GM23338 (cell line): ENCODE data around the gene EPHA4. TPM values are rescaled to one million over a fixed set of nuclear protein-coding genes. Genes with fewer than 3 reads are reported as not detected.

Experiments used
- ATAC-seq: fragments of 200-7000 bp; cut with Tn5 transposase; 3 replicates; pipeline ENCODE4 v1.9.1; 2020
- DNase-seq: peaks from one replicate; pipeline ENCODE4 v3.0.0-alpha.2; 2015; ENCODE audit warnings: low spot score
- H2AFZ ChIP-seq: fragments of 200-600 bp; sonication (generic); 2 replicates; pipeline ENCODE4 v1.8.0; 2016; ENCODE audit warnings: antibody characterized with exemption, mild to moderate bottlenecking, moderate library complexity
- H3F3A ChIP-seq: fragments of 200-600 bp; sonication (generic); replicated peaks from 2 replicates; pipeline ENCODE4 v1.8.0; 2017; ENCODE audit warnings: antibody characterized with exemption, mixed run types, low read depth
- H3K27ac ChIP-seq: fragments of 200-600 bp; sonication (generic); 2 replicates; pipeline ENCODE4 v1.6.1; 2016; ENCODE audit warnings: low read depth
- H3K27me3 ChIP-seq: fragments of 200-600 bp; sonication (generic); 2 replicates; pipeline ENCODE4 v1.8.0; 2016; ENCODE audit warnings: mild to moderate bottlenecking, mixed run types, moderate library complexity; ENCODE audit not compliant: insufficient read depth
- H3K36me3 ChIP-seq: fragments of 200-600 bp; sonication (generic); 2 replicates; pipeline ENCODE4 v1.8.0; 2016; ENCODE audit warnings: mild to moderate bottlenecking; ENCODE audit not compliant: insufficient read depth
- H3K4me1 ChIP-seq: fragments of 200-600 bp; sonication (generic); 2 replicates; pipeline ENCODE4 v1.8.0; 2016; ENCODE audit warnings: mild to moderate bottlenecking, moderate library complexity; ENCODE audit not compliant: insufficient read depth
- H3K4me2 ChIP-seq: fragments of 200-600 bp; sonication (generic); 2 replicates; pipeline ENCODE4 v1.7.1; 2017; ENCODE audit warnings: mixed run types
- H3K4me3 ChIP-seq: fragments of 200-600 bp; sonication (generic); 2 replicates; pipeline ENCODE4 v1.6.1; 2016; ENCODE audit warnings: mixed run types
- H3K79me2 ChIP-seq: fragments of 200-600 bp; sonication (generic); replicated peaks from 2 replicates; pipeline ENCODE4 v1.8.0; 2017; ENCODE audit warnings: mild to moderate bottlenecking; ENCODE audit not compliant: insufficient read depth
- H3K9me2 ChIP-seq: fragments of 200-600 bp; sonication (generic); 2 replicates; pipeline ENCODE4 v1.8.0; 2017; ENCODE audit not compliant: insufficient read depth
- H4K20me1 ChIP-seq: fragments of 200-600 bp; sonication (generic); replicated peaks from 2 replicates; pipeline ENCODE4 v1.8.0; 2017; ENCODE audit warnings: mild to moderate bottlenecking; ENCODE audit not compliant: insufficient read depth
- H3K27ac Mint-ChIP-seq: 2 replicates; pipeline ENCODE4 v1.8.0; 2020; ENCODE audit warnings: inconsistent platforms, mild to moderate bottlenecking, moderate library complexity, mixed read lengths
- H3K27me3 Mint-ChIP-seq: 3 replicates; pipeline ENCODE4 v1.8.0; 2022; ENCODE audit warnings: low read depth, mild to moderate bottlenecking, moderate library complexity, mixed read lengths, inconsistent platforms; ENCODE audit not compliant: insufficient read depth, poor library complexity
- H3K36me3 Mint-ChIP-seq: 3 replicates; pipeline ENCODE4 v1.8.0; 2021; ENCODE audit warnings: low read depth, mild to moderate bottlenecking, inconsistent platforms, moderate library complexity, mixed read lengths
- H3K4me1 Mint-ChIP-seq: 3 replicates; pipeline ENCODE4 v1.8.0; 2020; ENCODE audit warnings: mild to moderate bottlenecking, inconsistent platforms, mixed read lengths
- H3K4me3 Mint-ChIP-seq: 3 replicates; pipeline ENCODE4 v1.8.0; 2021; ENCODE audit warnings: moderate library complexity, mild to moderate bottlenecking, inconsistent platforms, mixed read lengths
- H3K9me3 Mint-ChIP-seq: 3 replicates; pipeline ENCODE4 v1.8.0; 2020; ENCODE audit warnings: moderate library complexity, mild to moderate bottlenecking, inconsistent platforms, mixed read lengths
- CREB1 ChIP-seq: fragments of 250-450 bp; sonication (Bioruptor Pico); IDR thresholded peaks from 2 replicates; pipeline ENCODE4 v1.5.0; 2020; ENCODE audit warnings: low read depth, mild to moderate bottlenecking, moderate library complexity
- EZH2 ChIP-seq: fragments of 200-600 bp; sonication (generic); IDR thresholded peaks from one replicate; pipeline ENCODE4 v1.8.0; 2017; ENCODE audit warnings: antibody characterized with exemption, mild to moderate bottlenecking, low read depth; ENCODE audit not compliant: unreplicated experiment
- EZH2phosphoT487 ChIP-seq: fragments of 200-600 bp; sonication (generic); IDR thresholded peaks from one replicate; pipeline ENCODE4 v1.8.1; 2018; ENCODE audit warnings: antibody characterized with exemption; ENCODE audit not compliant: unreplicated experiment
- JUNB ChIP-seq: IDR thresholded peaks from one replicate; pipeline ENCODE4 v1.6.1; 2016; ENCODE audit warnings: antibody characterized with exemption; ENCODE audit not compliant: unreplicated experiment
- NANOG ChIP-seq: IDR thresholded peaks from 2 replicates; pipeline ENCODE4 v1.6.1; 2016; ENCODE audit warnings: antibody characterized with exemption, borderline replicate concordance
- POLR2AphosphoS5 ChIP-seq: IDR thresholded peaks from 2 replicates; pipeline ENCODE4 v1.6.1; 2016; ENCODE audit warnings: antibody characterized with exemption, low read depth
- STAT1 ChIP-seq: IDR thresholded peaks from one replicate; pipeline ENCODE4 v1.6.1; 2016; ENCODE audit warnings: antibody characterized with exemption; ENCODE audit not compliant: unreplicated experiment
- ZNF114 ChIP-seq: fragments of 250-450 bp; sonication (Bioruptor Pico); IDR thresholded peaks from 2 replicates; pipeline ENCODE4 v1.5.0; 2020; ENCODE audit warnings: mild to moderate bottlenecking, moderate library complexity
- ZNF331 ChIP-seq: fragments of 250-450 bp; sonication (Bioruptor Pico); IDR thresholded peaks from 2 replicates; pipeline ENCODE4 v1.5.0; 2020; ENCODE audit warnings: low read depth, mild to moderate bottlenecking, moderate library complexity
- polyA plus RNA-seq: library from polyadenylated mRNA; unstranded; fragments of >200 nt; fragmentation: Nextera tagmentation; extraction: Ambion mirVana; gene quantifications from 2 replicates; pipeline ENCODE4 v1.2.1, GENCODE V29; 2016
- total RNA-seq: library from RNA; depleted of rRNA; stranded (reverse); fragments of >200 nt; shearing (Covaris generic); gene quantifications from 2 replicates; pipeline ENCODE4 v1.2.3, GENCODE V29; 2014
- TF ChIP-seq, protein P1 (sequence below), 2 experiments: fragments of 200-600 bp in 1 of 2; sonication (generic) in 1 of 2; conservative IDR thresholded peaks; 2 replicates each; pipeline versions ENCODE4 v1.5.1 to v1.6.1; 2016 to 2017; ENCODE audit warnings: antibody characterized with exemption in 2 of 2, low read depth in 2 of 2, mild to moderate bottlenecking in 2 of 2, moderate library complexity in 1 of 2
- TF ChIP-seq, protein P2 (sequence below): fragments of 250-450 bp; sonication (Bioruptor Pico); IDR thresholded peaks from 2 replicates; pipeline ENCODE4 v1.5.0; 2020; ENCODE audit warnings: mild to moderate bottlenecking, moderate library complexity
- TF ChIP-seq, protein P3 (sequence below): IDR thresholded peaks from one replicate; pipeline ENCODE4 v1.6.1; 2018; ENCODE audit warnings: antibody characterized with exemption; ENCODE audit not compliant: unreplicated experiment

Gene EPHA4
- total and polyA plus RNA-seq, 2 experiments from 2014 or later: 4.1 to 6.2 TPM

DNA sequence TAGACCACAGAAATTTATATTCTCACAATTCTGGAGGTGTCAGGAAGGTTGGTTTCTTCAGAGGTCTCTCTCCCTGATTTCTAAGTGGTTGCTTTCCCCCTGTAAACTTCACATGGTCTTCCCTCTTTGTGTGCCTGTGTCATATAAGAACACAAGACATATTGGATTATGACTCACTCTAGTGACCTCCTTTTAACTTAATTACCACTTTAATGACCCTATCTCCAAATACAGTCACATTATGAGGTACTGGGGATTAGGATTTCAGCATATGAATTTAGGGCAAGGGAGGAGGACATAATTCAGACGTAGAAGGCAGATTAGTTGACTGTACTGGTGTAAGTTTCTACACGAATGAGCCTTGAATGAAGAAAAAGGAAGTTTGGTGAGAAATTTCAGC lies 38.2 kb upstream of the EPHA4 start:
- no peak overlapping the region for H3K4me3 ChIP-seq
- H3K4me1 Mint-ChIP-seq: peaks cover 16% of the 10 kb centered on the region
- H3F3A ChIP-seq: no peaks in the 10 kb centered on the region
- no peaks in the 10 kb centered on the region for H3K36me3 Mint-ChIP-seq
- H3K36me3 ChIP-seq: no peaks in the 10 kb centered on the region
- no peaks in the 10 kb centered on the region for H3K9me2 ChIP-seq
- H4K20me1 ChIP-seq: no peaks in the 10 kb centered on the region
- no peak overlapping the region for H3K27ac Mint-ChIP-seq
- no peak overlapping the region for H3K4me3 Mint-ChIP-seq
- H3K27me3 ChIP-seq: no peaks in the 10 kb centered on the region
- no peak for TF ChIP-seq JUNB
- TF ChIP-seq ZNF114 (CRISPR knock-in tag): no peak
- TF ChIP-seq STAT1: no peak
- TF ChIP-seq, protein P1, sequence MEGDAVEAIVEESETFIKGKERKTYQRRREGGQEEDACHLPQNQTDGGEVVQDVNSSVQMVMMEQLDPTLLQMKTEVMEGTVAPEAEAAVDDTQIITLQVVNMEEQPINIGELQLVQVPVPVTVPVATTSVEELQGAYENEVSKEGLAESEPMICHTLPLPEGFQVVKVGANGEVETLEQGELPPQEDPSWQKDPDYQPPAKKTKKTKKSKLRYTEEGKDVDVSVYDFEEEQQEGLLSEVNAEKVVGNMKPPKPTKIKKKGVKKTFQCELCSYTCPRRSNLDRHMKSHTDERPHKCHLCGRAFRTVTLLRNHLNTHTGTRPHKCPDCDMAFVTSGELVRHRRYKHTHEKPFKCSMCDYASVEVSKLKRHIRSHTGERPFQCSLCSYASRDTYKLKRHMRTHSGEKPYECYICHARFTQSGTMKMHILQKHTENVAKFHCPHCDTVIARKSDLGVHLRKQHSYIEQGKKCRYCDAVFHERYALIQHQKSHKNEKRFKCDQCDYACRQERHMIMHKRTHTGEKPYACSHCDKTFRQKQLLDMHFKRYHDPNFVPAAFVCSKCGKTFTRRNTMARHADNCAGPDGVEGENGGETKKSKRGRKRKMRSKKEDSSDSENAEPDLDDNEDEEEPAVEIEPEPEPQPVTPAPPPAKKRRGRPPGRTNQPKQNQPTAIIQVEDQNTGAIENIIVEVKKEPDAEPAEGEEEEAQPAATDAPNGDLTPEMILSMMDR (conservative IDR thresholded peaks at IDR 0.05; ENCODE audit: low read depth in 2 of 2): no peak
- TF ChIP-seq, protein P2, sequence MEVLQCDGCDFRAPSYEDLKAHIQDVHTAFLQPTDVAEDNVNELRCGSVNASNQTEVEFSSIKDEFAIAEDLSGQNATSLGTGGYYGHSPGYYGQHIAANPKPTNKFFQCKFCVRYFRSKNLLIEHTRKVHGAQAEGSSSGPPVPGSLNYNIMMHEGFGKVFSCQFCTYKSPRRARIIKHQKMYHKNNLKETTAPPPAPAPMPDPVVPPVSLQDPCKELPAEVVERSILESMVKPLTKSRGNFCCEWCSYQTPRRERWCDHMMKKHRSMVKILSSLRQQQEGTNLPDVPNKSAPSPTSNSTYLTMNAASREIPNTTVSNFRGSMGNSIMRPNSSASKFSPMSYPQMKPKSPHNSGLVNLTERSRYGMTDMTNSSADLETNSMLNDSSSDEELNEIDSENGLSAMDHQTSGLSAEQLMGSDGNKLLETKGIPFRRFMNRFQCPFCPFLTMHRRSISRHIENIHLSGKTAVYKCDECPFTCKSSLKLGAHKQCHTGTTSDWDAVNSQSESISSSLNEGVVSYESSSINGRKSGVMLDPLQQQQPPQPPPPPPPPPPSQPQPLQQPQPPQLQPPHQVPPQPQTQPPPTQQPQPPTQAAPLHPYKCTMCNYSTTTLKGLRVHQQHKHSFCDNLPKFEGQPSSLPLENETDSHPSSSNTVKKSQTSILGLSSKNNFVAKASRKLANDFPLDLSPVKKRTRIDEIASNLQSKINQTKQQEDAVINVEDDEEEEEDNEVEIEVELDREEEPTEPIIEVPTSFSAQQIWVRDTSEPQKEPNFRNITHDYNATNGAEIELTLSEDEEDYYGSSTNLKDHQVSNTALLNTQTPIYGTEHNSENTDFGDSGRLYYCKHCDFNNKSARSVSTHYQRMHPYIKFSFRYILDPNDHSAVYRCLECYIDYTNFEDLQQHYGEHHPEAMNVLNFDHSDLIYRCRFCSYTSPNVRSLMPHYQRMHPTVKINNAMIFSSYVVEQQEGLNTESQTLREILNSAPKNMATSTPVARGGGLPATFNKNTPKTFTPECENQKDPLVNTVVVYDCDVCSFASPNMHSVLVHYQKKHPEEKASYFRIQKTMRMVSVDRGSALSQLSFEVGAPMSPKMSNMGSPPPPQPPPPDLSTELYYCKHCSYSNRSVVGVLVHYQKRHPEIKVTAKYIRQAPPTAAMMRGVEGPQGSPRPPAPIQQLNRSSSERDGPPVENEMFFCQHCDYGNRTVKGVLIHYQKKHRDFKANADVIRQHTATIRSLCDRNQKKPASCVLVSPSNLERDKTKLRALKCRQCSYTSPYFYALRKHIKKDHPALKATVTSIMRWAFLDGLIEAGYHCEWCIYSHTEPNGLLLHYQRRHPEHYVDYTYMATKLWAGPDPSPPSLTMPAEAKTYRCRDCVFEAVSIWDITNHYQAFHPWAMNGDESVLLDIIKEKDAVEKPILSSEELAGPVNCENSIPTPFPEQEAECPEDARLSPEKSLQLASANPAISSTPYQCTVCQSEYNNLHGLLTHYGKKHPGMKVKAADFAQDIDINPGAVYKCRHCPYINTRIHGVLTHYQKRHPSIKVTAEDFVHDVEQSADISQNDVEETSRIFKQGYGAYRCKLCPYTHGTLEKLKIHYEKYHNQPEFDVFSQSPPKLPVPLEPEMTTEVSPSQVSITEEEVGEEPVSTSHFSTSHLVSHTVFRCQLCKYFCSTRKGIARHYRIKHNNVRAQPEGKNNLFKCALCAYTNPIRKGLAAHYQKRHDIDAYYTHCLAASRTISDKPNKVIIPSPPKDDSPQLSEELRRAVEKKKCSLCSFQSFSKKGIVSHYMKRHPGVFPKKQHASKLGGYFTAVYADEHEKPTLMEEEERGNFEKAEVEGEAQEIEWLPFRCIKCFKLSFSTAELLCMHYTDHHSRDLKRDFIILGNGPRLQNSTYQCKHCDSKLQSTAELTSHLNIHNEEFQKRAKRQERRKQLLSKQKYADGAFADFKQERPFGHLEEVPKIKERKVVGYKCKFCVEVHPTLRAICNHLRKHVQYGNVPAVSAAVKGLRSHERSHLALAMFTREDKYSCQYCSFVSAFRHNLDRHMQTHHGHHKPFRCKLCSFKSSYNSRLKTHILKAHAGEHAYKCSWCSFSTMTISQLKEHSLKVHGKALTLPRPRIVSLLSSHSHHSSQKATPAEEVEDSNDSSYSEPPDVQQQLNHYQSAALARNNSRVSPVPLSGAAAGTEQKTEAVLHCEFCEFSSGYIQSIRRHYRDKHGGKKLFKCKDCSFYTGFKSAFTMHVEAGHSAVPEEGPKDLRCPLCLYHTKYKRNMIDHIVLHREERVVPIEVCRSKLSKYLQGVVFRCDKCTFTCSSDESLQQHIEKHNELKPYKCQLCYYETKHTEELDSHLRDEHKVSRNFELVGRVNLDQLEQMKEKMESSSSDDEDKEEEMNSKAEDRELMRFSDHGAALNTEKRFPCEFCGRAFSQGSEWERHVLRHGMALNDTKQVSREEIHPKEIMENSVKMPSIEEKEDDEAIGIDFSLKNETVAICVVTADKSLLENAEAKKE (CRISPR knock-in tag): no peak
- TF ChIP-seq CREB1: no peak
- no peak for TF ChIP-seq EZH2
- no peak for TF ChIP-seq ZNF331 (CRISPR knock-in tag)
- no peak for TF ChIP-seq NANOG
- TF ChIP-seq EZH2phosphoT487: no peak
- TF ChIP-seq, protein P3, sequence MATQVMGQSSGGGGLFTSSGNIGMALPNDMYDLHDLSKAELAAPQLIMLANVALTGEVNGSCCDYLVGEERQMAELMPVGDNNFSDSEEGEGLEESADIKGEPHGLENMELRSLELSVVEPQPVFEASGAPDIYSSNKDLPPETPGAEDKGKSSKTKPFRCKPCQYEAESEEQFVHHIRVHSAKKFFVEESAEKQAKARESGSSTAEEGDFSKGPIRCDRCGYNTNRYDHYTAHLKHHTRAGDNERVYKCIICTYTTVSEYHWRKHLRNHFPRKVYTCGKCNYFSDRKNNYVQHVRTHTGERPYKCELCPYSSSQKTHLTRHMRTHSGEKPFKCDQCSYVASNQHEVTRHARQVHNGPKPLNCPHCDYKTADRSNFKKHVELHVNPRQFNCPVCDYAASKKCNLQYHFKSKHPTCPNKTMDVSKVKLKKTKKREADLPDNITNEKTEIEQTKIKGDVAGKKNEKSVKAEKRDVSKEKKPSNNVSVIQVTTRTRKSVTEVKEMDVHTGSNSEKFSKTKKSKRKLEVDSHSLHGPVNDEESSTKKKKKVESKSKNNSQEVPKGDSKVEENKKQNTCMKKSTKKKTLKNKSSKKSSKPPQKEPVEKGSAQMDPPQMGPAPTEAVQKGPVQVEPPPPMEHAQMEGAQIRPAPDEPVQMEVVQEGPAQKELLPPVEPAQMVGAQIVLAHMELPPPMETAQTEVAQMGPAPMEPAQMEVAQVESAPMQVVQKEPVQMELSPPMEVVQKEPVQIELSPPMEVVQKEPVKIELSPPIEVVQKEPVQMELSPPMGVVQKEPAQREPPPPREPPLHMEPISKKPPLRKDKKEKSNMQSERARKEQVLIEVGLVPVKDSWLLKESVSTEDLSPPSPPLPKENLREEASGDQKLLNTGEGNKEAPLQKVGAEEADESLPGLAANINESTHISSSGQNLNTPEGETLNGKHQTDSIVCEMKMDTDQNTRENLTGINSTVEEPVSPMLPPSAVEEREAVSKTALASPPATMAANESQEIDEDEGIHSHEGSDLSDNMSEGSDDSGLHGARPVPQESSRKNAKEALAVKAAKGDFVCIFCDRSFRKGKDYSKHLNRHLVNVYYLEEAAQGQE: no peak
- no peak for TF ChIP-seq POLR2AphosphoS5
- H3K4me2 ChIP-seq: no peak overlapping the region
- ATAC-seq (no peak), DNase-seq (no peak)
- H3K9me3 Mint-ChIP-seq: no peaks in the 10 kb centered on the region; the same call in 2 of the 3 replicates
- no peaks in the 10 kb centered on the region for H3K79me2 ChIP-seq
- no peak overlapping the region for H3K27ac ChIP-seq
- H2AFZ ChIP-seq: peak overlapping the region; percentile 85
- H3K4me1 ChIP-seq: peaks cover 18% of the 10 kb centered on the region
- no peaks in the 10 kb centered on the region for H3K27me3 Mint-ChIP-seq
